H9 (cell line): ENCODE measurements around the gene IGSF5. TPM values are rescaled to one million over a fixed set of nuclear protein-coding genes. Genes with fewer than 3 reads are reported as not detected.

Experiments
- DNase-seq: peaks from one replicate; pipeline ENCODE4 v3.0.0-alpha.2; 2017
- H2AFZ ChIP-seq: one replicate; pipeline ENCODE4 v1.6.1; 2013; ENCODE audit warnings: mild to moderate bottlenecking, low read length, control low read depth, moderate library complexity
- H2AK5ac ChIP-seq: 2 replicates; pipeline ENCODE4 v1.6.1; 2013; ENCODE audit warnings: low read length, control low read depth, mixed read lengths; ENCODE audit not compliant: insufficient read length
- H2BK120ac ChIP-seq: one replicate; pipeline ENCODE4 v1.6.1; 2013; ENCODE audit warnings: low read depth, mild to moderate bottlenecking, low read length, control low read depth, inconsistent platforms; ENCODE audit not compliant: poor library complexity, severe bottlenecking
- H2BK12ac ChIP-seq: 2 replicates; pipeline ENCODE4 v1.6.1; 2013; ENCODE audit warnings: low read length, control low read depth, mixed read lengths, low read depth; ENCODE audit not compliant: insufficient read length
- H2BK15ac ChIP-seq: 2 replicates; pipeline ENCODE4 v1.6.1; 2013; ENCODE audit warnings: low read depth, low read length, control low read depth
- H2BK20ac ChIP-seq: one replicate; pipeline ENCODE4 v1.6.1; 2013; ENCODE audit warnings: low read depth, mild to moderate bottlenecking, low read length, control low read depth, inconsistent platforms; ENCODE audit not compliant: poor library complexity, severe bottlenecking
- H2BK5ac ChIP-seq: 2 replicates; pipeline ENCODE4 v1.6.1; 2013; ENCODE audit warnings: low read length, control low read depth, mixed read lengths; ENCODE audit not compliant: insufficient read length
- H3K14ac ChIP-seq: 2 replicates; pipeline ENCODE4 v1.6.1; 2013; ENCODE audit warnings: low read length, control low read depth; ENCODE audit not compliant: insufficient read depth
- H3K18ac ChIP-seq: 2 replicates; pipeline ENCODE4 v1.6.1; 2013; ENCODE audit warnings: low read depth, mild to moderate bottlenecking, mixed read lengths, low read length, control low read depth; ENCODE audit not compliant: insufficient read length
- H3K23ac ChIP-seq: 2 replicates; pipeline ENCODE4 v1.6.1; 2013; ENCODE audit warnings: low read length, control low read depth, mixed read lengths, low read depth; ENCODE audit not compliant: insufficient read length
- H3K23me2 ChIP-seq: 2 replicates; pipeline ENCODE4 v1.6.1; 2013; ENCODE audit warnings: low read depth, mild to moderate bottlenecking, mixed read lengths, low read length, control low read depth; ENCODE audit not compliant: insufficient read length, poor library complexity, severe bottlenecking
- H3K27ac ChIP-seq: 2 replicates; pipeline ENCODE4 v1.5.1; 2013; ENCODE audit warnings: low read length, control low read depth, mixed read lengths, low read depth; ENCODE audit not compliant: insufficient read length
- H3K27me3 ChIP-seq: 2 replicates; pipeline ENCODE4 v1.6.1; 2013; ENCODE audit warnings: low read length, control low read depth, inconsistent platforms; ENCODE audit not compliant: insufficient read depth
- H3K4ac ChIP-seq: 2 replicates; pipeline ENCODE4 v1.6.1; 2013; ENCODE audit warnings: low read depth, mild to moderate bottlenecking, control low read depth, inconsistent platforms, low read length, moderate library complexity
- H3K4me1 ChIP-seq: 2 replicates; pipeline ENCODE4 v1.6.1; 2013; ENCODE audit warnings: low read length, control low read depth, inconsistent platforms; ENCODE audit not compliant: insufficient read depth
- H3K4me2 ChIP-seq: 2 replicates; pipeline ENCODE4 v1.6.1; 2013; ENCODE audit warnings: low read length, control low read depth, mixed read lengths; ENCODE audit not compliant: insufficient read length, insufficient read depth
- H3K56ac ChIP-seq: 2 replicates; pipeline ENCODE4 v1.6.1; 2013; ENCODE audit warnings: low read depth, mild to moderate bottlenecking, mixed read lengths, low read length, control low read depth; ENCODE audit not compliant: insufficient read length
- H3K79me1 ChIP-seq: 2 replicates; pipeline ENCODE4 v1.6.1; 2013; ENCODE audit warnings: low read depth, mild to moderate bottlenecking, moderate library complexity, low read length, control low read depth, inconsistent platforms; ENCODE audit not compliant: insufficient read depth, poor library complexity, severe bottlenecking
- H3K79me2 ChIP-seq: 2 replicates; pipeline ENCODE4 v1.6.1; 2013; ENCODE audit warnings: low read length, control low read depth, inconsistent platforms; ENCODE audit not compliant: insufficient read depth
- H3K9ac ChIP-seq: 2 replicates; pipeline ENCODE4 v1.6.1; 2013; ENCODE audit warnings: low read length, control low read depth, mixed read lengths; ENCODE audit not compliant: insufficient read length; ENCODE audit errors: extremely low read depth
- H3K9me3 ChIP-seq: one replicate; pipeline ENCODE4 v1.6.1; 2013; ENCODE audit warnings: low read depth, low read length, inconsistent platforms; ENCODE audit not compliant: control insufficient read depth
- H3T11ph ChIP-seq: one replicate; pipeline ENCODE4 v1.6.1; 2013; ENCODE audit warnings: mild to moderate bottlenecking, low read length, control low read depth, inconsistent platforms
- H4K20me1 ChIP-seq: one replicate; pipeline ENCODE4 v1.6.1; 2013; ENCODE audit not compliant: control insufficient read depth, insufficient read length, insufficient read depth
- H4K5ac ChIP-seq: 2 replicates; pipeline ENCODE4 v1.6.1; 2013; ENCODE audit warnings: low read depth, mild to moderate bottlenecking, mixed read lengths, low read length, control low read depth; ENCODE audit not compliant: insufficient read length
- H4K8ac ChIP-seq: replicated peaks from 2 replicates; pipeline ENCODE4 v1.6.1; 2013; ENCODE audit warnings: low read length, control low read depth, mixed read lengths, low read depth; ENCODE audit not compliant: insufficient read length
- H4K91ac ChIP-seq: 2 replicates; pipeline ENCODE4 v1.6.1; 2013; ENCODE audit warnings: low read depth, mild to moderate bottlenecking, moderate library complexity, mixed read lengths, low read length, control low read depth; ENCODE audit not compliant: insufficient read length
- H3K27ac Mint-ChIP-seq, 3 experiments: 2 replicates in 2 of 3; 3 replicates in 1 of 3; pipeline ENCODE4 v1.8.0; 2020 to 2021; ENCODE audit warnings: mixed read lengths in 3 of 3, mild to moderate bottlenecking in 1 of 3, moderate library complexity in 1 of 3
- H3K27me3 Mint-ChIP-seq: 2 replicates; pipeline ENCODE4 v1.8.0; 2021; ENCODE audit warnings: low read depth, mild to moderate bottlenecking, moderate library complexity, mixed read lengths
- H3K36me3 Mint-ChIP-seq, 3 experiments: 2 replicates in 2 of 3; 3 replicates in 1 of 3; pipeline ENCODE4 v1.8.0; 2020 to 2021; ENCODE audit warnings: low read depth in 3 of 3, mixed read lengths in 3 of 3; ENCODE audit not compliant: insufficient read depth in 1 of 3
- H3K4me1 Mint-ChIP-seq, 2 experiments: 2 replicates each; pipeline ENCODE4 v1.8.0; 2020; ENCODE audit warnings: mixed read lengths in 2 of 2
- H3K4me3 Mint-ChIP-seq, 2 experiments: 2 replicates in 1 of 2; 3 replicates in 1 of 2; pipeline ENCODE4 v1.8.0; 2020 to 2021; ENCODE audit warnings: mild to moderate bottlenecking in 2 of 2, mixed read lengths in 2 of 2, moderate library complexity in 1 of 2
- H3K9me3 Mint-ChIP-seq, 2 experiments: 2 replicates in 1 of 2; 3 replicates in 1 of 2; pipeline ENCODE4 v1.8.0; 2020; ENCODE audit warnings: mild to moderate bottlenecking in 2 of 2, mixed read lengths in 2 of 2, moderate library complexity in 1 of 2
- WGBS: extraction: QIAGEN DNeasy Blood & Tissue Kit; methylation state at CpG from one replicate; pipeline ENCODE4 v1.1.7; 2013; ENCODE audit warnings: missing lambda C conversion rate, low lambda C conversion rate, mixed read lengths; ENCODE audit not compliant: insufficient read length; ENCODE audit errors: extremely low coverage; 5-methylcytosine and 5-hydroxymethylcytosine counted together
- total RNA-seq: library from RNA; stranded (reverse); gene quantifications from 2 replicates; pipeline ENCODE4 v1.2.1, GENCODE V29; 2021
- TF ChIP-seq, protein P1 (sequence below): fragments of 200-600 bp; sonication (generic); conservative IDR thresholded peaks from 3 replicates; pipeline ENCODE4 v1.8.0; 2021; ENCODE audit warnings: antibody characterized with exemption, mild to moderate bottlenecking

Gene IGSF5
- total RNA-seq, 1 experiment from 2014 or later = 2.1 TPM

DNA sequence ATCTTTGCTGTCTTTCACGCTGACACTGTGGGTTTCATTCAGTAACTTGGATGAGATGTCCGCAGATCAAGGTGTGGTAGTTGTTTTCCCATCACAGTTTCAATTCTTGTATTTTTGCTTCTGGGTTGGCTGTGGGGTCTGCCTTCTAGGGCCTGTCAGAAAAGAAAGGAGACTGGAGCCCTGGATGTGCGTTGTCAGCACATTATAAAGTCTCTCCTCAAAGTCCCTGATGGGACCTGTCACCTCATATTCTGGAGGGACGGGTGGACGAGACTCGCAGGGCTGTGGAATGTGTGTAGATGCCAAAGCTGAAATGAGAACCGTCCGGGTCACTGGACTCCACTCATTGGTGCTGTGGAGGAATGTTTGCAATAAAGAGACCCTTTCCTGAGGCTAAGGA lies 11.3 kb downstream of the IGSF5 start:
- Histone ChIP-seq H3K9ac (no peak overlapping the region), H2BK5ac (no peak overlapping the region)
- H3K4me1 Mint-ChIP-seq = peaks cover 5 to 11% of the 10 kb centered on the region in 2 experiments

More for the DNA sequence above, 11.3 kb downstream of the IGSF5 start:
- Histone ChIP-seq H3K79me2 (no peaks in the 10 kb centered on the region), H3K18ac (no peak overlapping the region), H3K27ac (no peak overlapping the region), H3K4me2 (no peak overlapping the region), H2AFZ (no peak overlapping the region), H2BK120ac (no peak overlapping the region), H3K14ac (no peak overlapping the region), H3K23ac (no peak overlapping the region), H3K23me2 (no peaks in the 10 kb centered on the region), H4K8ac (no peak overlapping the region), H2BK15ac (no peak overlapping the region), H4K91ac (no peak overlapping the region), H3K4me1 (no peaks in the 10 kb centered on the region; the same call in 1 of the 2 replicates), H3K9me3 (no peaks in the 10 kb centered on the region), H3K79me1 (no peaks in the 10 kb centered on the region), H3K27me3 (no peaks in the 10 kb centered on the region), H4K5ac (no peak overlapping the region), H4K20me1 (no peaks in the 10 kb centered on the region), H3K4ac (no peak overlapping the region), H3K56ac (no peak overlapping the region), H2AK5ac (no peak overlapping the region), H2BK12ac (no peak overlapping the region), H3T11ph (no peak overlapping the region), H2BK20ac (no peak overlapping the region)
- TF ChIP-seq, protein P1, sequence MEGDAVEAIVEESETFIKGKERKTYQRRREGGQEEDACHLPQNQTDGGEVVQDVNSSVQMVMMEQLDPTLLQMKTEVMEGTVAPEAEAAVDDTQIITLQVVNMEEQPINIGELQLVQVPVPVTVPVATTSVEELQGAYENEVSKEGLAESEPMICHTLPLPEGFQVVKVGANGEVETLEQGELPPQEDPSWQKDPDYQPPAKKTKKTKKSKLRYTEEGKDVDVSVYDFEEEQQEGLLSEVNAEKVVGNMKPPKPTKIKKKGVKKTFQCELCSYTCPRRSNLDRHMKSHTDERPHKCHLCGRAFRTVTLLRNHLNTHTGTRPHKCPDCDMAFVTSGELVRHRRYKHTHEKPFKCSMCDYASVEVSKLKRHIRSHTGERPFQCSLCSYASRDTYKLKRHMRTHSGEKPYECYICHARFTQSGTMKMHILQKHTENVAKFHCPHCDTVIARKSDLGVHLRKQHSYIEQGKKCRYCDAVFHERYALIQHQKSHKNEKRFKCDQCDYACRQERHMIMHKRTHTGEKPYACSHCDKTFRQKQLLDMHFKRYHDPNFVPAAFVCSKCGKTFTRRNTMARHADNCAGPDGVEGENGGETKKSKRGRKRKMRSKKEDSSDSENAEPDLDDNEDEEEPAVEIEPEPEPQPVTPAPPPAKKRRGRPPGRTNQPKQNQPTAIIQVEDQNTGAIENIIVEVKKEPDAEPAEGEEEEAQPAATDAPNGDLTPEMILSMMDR = no peak
- peaks cover 1 to 10% (median 3%) of the 10 kb centered on the region in 3 experiments; a peak in 4 of 7 replicates for H3K36me3 Mint-ChIP-seq
- H3K4me3 Mint-ChIP-seq = no peak overlapping the region
- no CpG with 5 or more reads among the region's 8 CpGs for WGBS
- no peak for DNase-seq
- no peak overlapping the region; a peak in 1 of 7 replicates for H3K27ac Mint-ChIP-seq
- no peaks in the 10 kb centered on the region for H3K27me3 Mint-ChIP-seq
- H3K9me3 Mint-ChIP-seq = peaks cover 0 to 11% of the 10 kb centered on the region in 2 experiments; a peak in 3 of 5 replicates
